Coronary artery (tissue), 2 donors: Measurements from ENCODE around the gene TYW3.

ENCODE experiments used
- DNase-seq: peaks from one replicate; pipeline ENCODE4 v3.0.0-alpha.2; 2017; ENCODE audit warnings: low spot score
- H3K27ac ChIP-seq, 2 donors: fragments of 200-600 bp; sonication (generic); one replicate each; pipeline ENCODE4 v1.5.1; 2016 to 2019
- H3K4me3 ChIP-seq: fragments of 200-600 bp; sonication (generic); 2 replicates; pipeline ENCODE4 v1.5.1; 2016; ENCODE audit warnings: mild to moderate bottlenecking, moderate library complexity
- TF ChIP-seq, protein P1 (sequence below): fragments of 200-600 bp; sonication (generic); IDR thresholded peaks from one replicate; pipeline ENCODE4 v1.5.1; 2019; ENCODE audit warnings: antibody characterized with exemption

The TYW3 gene

DNA sequence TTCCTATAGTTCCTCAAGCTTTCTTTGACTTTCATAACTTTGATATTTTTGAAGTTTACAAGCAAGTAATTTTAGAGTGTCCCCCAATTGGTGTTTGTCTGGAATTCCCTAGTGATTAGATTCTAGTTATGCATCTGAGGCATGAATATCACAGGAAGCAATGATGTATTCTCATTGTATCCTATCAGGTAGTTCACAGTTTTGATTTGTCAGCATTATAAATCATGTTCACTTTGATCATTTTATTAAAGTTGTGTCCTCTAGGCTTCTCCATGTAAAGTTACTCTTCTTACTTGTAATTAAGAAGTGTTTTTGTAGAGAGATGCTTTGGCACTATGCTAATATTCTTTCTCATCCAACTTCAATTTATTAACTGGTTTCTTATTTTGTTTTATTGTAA lies 53.0 kb downstream of the TYW3 start:
- TF ChIP-seq, protein P1, sequence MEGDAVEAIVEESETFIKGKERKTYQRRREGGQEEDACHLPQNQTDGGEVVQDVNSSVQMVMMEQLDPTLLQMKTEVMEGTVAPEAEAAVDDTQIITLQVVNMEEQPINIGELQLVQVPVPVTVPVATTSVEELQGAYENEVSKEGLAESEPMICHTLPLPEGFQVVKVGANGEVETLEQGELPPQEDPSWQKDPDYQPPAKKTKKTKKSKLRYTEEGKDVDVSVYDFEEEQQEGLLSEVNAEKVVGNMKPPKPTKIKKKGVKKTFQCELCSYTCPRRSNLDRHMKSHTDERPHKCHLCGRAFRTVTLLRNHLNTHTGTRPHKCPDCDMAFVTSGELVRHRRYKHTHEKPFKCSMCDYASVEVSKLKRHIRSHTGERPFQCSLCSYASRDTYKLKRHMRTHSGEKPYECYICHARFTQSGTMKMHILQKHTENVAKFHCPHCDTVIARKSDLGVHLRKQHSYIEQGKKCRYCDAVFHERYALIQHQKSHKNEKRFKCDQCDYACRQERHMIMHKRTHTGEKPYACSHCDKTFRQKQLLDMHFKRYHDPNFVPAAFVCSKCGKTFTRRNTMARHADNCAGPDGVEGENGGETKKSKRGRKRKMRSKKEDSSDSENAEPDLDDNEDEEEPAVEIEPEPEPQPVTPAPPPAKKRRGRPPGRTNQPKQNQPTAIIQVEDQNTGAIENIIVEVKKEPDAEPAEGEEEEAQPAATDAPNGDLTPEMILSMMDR = no peak
- DNase-seq = no peak
- no peak overlapping the region for H3K4me3 ChIP-seq
- H3K27ac ChIP-seq = no peak overlapping the region

DNA sequence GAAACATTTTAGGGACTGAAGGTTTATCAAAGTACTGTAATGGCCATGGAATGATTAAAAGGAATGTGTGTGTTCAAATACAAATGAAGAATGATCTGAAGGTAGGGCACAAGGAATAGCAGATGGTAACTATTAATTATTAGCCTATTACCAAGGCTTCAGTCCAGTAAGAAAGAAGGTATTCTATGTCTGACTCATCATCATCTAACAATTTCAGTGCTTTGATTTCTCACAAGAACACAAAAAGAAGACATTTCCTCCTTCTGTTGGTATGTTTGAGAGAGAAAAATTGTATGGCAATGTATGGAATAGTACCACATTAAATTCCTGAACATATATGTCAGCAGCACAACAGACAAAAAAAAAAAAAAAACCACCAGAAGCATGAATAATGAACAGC lies 57.5 kb downstream of the TYW3 start:
- DNase-seq = no peak
- H3K4me3 ChIP-seq = no peak overlapping the region
- no peak overlapping the region for H3K27ac ChIP-seq
- TF ChIP-seq, protein P1 = no peak

DNA sequence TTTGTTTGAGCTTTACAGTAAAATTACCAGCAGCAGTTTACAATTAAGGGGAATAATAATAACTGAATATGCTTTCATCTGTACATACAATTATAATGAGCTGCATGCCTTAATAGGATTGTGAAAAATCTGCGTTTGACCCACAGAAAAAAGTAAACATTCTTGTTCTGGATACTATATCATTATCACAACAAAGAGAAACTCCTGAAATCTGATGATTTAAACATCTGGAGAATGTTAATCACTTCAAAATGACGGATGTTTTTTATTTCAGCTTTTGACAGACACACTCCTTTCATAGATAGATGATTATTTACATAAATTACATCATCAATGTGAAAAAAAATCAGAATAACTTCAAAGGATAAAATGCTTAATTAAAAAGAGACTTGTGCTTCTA lies 58.5 kb downstream of the TYW3 start:
- Histone ChIP-seq H3K27ac (no peak overlapping the region), H3K4me3 (no peak overlapping the region)
- TF ChIP-seq, protein P1 = no peak
- no peak for DNase-seq

DNA sequence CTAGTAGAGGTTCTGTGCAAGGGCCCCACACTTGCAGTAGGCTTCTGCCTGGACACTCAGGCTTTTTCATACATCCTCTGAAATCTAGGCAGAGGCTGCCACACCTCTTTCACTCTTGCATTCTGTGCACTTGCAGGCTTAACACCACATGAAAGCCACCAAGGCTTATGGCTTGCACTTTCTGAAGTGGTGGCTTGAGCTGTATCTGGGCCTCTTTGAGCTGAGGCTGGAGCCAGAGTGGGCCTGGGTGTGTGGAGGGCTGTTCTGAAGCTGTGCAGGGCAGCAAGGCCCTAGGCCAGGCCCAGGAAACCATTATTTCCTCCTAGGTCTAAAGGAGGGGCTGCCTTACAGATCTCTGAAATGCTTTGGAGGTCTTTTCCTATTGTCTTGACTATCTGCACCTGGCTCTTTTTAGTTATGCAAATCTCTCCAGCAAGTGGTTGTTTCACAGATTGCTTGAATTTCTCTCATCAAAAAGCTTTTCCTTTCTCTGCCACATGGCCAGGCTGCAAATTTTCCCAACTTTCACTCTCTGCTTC lies 66.2 kb downstream of the TYW3 start:
- no peak for DNase-seq
- Histone ChIP-seq H3K27ac (no peak overlapping the region), H3K4me3 (no peak overlapping the region)
- TF ChIP-seq, protein P1 = no peak

DNA sequence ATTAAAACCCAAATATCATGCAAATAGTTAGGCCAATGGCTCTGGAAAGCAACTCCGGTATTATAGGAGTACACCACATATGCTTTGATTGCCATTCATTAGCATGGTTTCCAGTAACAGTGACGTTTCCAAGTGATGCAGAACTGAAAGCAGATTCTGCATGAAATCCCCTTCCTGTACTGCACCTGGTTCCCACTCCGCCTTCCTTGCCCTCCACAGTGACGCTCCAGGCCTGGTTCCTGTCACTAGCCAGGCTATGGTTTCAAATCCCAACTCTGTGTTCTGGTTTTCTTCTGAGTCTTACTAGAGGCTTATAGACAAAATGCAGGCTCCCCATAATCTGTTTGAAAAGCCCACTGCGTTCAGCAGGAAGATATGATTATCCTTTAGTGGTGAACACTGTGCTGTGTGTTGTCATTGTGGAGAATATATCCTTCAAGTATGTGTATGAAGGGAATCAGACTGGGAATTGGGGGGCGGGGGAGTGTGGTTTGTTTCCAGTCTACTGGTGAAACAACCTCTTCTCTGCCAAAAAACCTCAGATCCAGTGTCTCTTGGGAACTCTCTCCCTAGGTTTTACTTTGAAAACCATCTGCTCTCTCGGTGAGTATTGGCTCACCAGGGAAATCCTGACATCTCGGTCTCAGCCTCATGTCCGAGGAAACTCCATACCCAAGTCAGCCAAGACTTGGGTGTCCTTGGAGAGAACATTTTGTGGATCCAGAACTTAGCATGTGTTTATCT lies 78.7 kb downstream of the TYW3 start:
- TF ChIP-seq, protein P1 = no peak
- Histone ChIP-seq H3K4me3 (no peak overlapping the region), H3K27ac (no peak overlapping the region)
- no peak for DNase-seq

DNA sequence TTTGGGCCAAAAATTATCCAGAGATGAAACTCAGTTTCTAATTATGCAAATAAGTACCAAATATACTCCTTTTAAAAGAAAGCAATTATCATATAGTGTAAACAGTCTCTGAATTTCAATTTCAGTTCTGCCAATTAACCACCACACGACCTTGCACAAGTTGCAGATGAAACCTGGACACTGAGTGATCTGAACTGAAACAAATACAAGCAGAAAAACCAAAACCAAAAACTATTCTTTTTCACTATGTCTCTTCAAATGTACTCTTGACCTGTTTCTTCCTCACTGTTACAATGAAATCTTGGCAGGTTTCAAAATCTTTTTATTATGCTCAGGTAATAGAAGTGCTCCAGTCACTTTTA lies 79.2 kb downstream of the TYW3 start:
- Histone ChIP-seq H3K4me3 (no peak overlapping the region), H3K27ac (no peak overlapping the region)
- TF ChIP-seq, protein P1 = no peak
- no peak for DNase-seq
